A549 treated with CpdA at 1 μM for 4 hours (cell line): Measurements from ENCODE around the gene NME5. TPM values are rescaled to one million over a fixed set of nuclear protein-coding genes. Genes with fewer than 3 reads are reported as not detected.

Source experiments
- total RNA-seq: library from RNA; stranded (reverse); fragments of 200-300 nt; extraction: Qiagen RNA extraction; gene quantifications from 5 replicates; pipeline ENCODE4 v1.2.3, GENCODE V29; 2022; ENCODE audit warnings: low read depth

NME5 gene, protein sequence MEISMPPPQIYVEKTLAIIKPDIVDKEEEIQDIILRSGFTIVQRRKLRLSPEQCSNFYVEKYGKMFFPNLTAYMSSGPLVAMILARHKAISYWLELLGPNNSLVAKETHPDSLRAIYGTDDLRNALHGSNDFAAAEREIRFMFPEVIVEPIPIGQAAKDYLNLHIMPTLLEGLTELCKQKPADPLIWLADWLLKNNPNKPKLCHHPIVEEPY
- not detected in 5 replicates for total RNA-seq

DNA sequence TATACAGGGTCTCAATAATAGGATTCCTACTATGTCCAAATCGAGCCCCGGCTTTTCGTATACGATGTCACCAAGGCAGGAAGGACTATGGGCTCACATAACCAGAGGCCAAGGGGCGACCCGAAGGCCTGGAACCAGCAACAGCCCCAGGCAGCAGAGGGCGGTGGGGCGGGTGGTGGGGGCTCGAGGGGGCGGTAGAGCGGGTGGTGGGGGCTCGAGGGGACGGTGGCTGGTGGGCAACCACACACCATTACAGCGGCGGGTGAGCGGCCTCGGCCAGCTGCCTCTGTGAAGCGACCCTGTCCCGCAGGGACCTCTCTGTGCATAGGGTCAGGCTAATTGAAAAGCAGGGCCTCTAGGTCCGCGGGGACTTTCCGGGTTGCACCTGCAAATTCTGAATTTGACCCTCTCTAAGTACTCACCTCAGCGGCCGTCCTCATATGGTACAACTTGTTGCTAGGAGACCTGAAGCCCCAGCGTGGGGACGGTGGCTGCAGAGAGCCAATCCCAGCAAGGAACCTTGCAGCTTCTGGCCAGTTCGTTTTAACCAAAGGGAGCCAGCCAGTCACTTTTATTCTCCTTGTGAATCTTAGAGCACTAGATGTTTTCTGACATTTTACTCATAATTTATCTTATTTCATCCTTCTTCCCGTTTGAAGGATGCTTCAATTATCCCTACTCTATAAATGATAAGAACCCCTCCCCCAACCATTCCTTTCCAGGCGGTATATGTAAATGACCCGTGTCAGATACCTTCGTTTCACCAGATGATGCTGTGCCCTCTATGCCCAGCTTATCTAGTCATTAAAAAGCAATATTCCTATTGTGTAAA, at the start of gene NME5:
Gene NME5 (minus strand): TSS at position 480 of the 832 bp plus-strand sequence. CDS start 648 bp downstream, outside the sequence.

DNA sequence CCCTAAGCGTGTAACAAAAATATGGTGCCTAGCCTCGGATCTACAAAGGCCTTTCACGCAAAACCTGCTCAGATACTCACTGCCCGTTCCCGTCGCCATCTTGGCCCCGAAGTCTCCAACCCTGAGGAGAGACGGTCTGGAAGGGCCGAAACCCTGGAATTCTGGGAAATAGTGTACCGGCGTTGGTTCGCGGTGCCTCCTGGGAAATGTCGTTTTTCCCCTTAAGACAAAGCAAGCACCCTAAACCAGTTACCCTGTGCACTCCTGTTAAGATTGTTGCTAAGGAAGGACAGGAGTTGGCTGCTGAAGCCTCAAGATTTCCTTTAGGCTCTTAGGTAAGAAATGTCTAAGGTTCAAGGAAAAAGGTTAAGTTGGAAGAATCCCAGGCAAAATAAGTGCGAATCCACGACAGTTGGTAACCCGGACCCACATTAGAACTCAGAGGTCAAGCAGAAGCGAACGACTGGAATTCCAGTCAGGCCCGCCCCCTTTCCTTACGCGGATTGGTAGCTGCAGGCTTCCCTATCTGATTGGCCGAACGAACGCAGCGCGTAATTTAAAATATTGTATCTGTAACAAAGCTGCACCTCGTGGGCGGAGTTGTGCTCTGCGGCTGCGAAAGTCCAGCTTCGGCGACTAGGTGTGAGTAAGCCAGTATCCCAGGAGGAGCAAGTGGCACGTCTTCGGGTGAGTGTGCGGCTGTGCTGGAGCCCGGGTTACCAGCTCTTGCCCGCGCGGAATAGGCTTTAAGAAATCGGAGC, 39.5 kb upstream of the NME5 start, which contains the start of the genes BRD8 and KIF20A:
Gene BRD8 (minus strand): TSS at position 115 of the 761 bp plus-strand sequence. CDS start 16 bp downstream, at position 99.
Gene KIF20A (plus strand): TSS at position 597 of the 761 bp plus-strand sequence. CDS start 569 bp downstream, outside the sequence.

DNA sequence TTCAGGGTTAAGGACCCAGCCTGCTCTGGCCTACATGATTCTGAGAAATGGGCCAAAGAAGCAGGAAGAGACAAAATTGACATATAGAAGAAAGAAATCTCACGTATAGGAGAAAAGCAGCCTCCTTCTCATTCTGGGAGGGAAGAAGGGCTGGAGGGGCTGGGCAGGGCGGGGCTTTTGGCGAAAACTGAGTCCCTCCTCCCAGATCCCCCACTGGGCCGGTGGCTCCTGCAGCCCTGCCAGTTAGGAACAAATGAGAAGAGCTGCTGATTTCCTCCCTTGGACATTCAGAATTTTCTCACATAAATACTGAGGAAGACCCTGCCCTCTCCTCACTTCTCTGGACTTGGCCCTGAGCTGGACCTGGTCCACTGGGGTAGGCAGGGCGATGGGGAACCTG, 55.5 kb downstream of the NME5 start, which contains the start of gene WNT8A:
Gene WNT8A (plus strand): TSS at position 332 of the 400 bp plus-strand sequence. CDS start 95 bp downstream, outside the sequence.

Other genes with a start within 250 kb of the NME5 start
- 0.03 to 0.26 TPM (median 0.05 TPM) in 3 of 5 replicates, not detected in the others for gene PKD2L2, start 250.0 kb downstream of the NME5 start, total RNA-seq
- 11.9 to 19.0 TPM (median 13.2 TPM) in 5 replicates for gene FAM13B, start 106.3 kb downstream of the NME5 start, total RNA-seq
- gene WNT8A, start 55.4 kb downstream of the NME5 start, total RNA-seq = not detected in 5 replicates
- 50.4 to 67.4 TPM (median 56.7 TPM) in 5 replicates for gene BRD8, start 39.2 kb upstream of the NME5 start, total RNA-seq
- 42.5 to 52.9 TPM (median 47.0 TPM) in 5 replicates for gene KIF20A, start 39.7 kb upstream of the NME5 start, total RNA-seq
- gene CDC23, start 73.9 kb upstream of the NME5 start, total RNA-seq = 24.3 to 34.8 TPM (median 29.3 TPM) in 5 replicates
- 0.06 to 0.08 TPM in 2 of 5 replicates, not detected in the others for gene GFRA3, start 135.2 kb upstream of the NME5 start, total RNA-seq
- 10.5 to 13.4 TPM (median 12.5 TPM) in 5 replicates for gene CDC25C, start 192.4 kb upstream of the NME5 start, total RNA-seq
- 21.7 to 23.9 TPM (median 22.9 TPM) in 5 replicates for gene FAM53C, start 198.8 kb upstream of the NME5 start, total RNA-seq
- 38.4 to 52.9 TPM (median 42.6 TPM) in 5 replicates for gene KDM3B, start 213.3 kb upstream of the NME5 start, total RNA-seq